Muscle of leg (tissue), 9 donors: ENCODE measurements around the gene SPCS2. TPM values are rescaled to one million over a fixed set of nuclear protein-coding genes. Genes with fewer than 3 reads are reported as not detected.

Experiments used
- polyA plus RNA-seq, 8 donors: library from polyadenylated mRNA; unstranded; fragments of 120-200 nt; gene quantifications; one replicate each; pipeline versions ENCODE4 v1.2.1 to v1.2.3, GENCODE V29; 2013; ENCODE audit warnings: inconsistent platforms in 1 of 8, low replicate concordance in 1 of 8; ENCODE audit not compliant: insufficient read length in 8 of 8, insufficient read depth in 1 of 8
- total RNA-seq: library from RNA; stranded (reverse); fragments of 120-200 nt; gene quantifications from one replicate; pipeline ENCODE4 v1.2.4, GENCODE V29; 2013

Gene SPCS2
- total and polyA plus RNA-seq, 9 donors, result 17.7 to 144 (median 107) TPM

Other genes with a start within 250 kb of the SPCS2 start
- 0.49 TPM for gene CHRDL2, start 217.8 kb upstream of the SPCS2 start, total RNA-seq
- gene CHRDL2, start 217.8 kb upstream of the SPCS2 start, polyA plus RNA-seq, result 1 to 10 TPM in 7 of 8 donors, under 1 TPM in 1; 0.82 to 5.3 (median 2.0) TPM
- 15.3 TPM for gene RNF169, start 200.4 kb upstream of the SPCS2 start, total RNA-seq
- 10 to 100 TPM in 6 of 8 donors, 1 to 10 TPM in 2; 7.4 to 14.4 (median 11.3) TPM for gene RNF169, start 200.4 kb upstream of the SPCS2 start, polyA plus RNA-seq
- 7.2 TPM for gene XRRA1, start 175 bp upstream of the SPCS2 start, total RNA-seq
- 10 to 100 TPM in 2 of 8 donors, 1 to 10 TPM in 6; 4.1 to 13.3 (median 8.7) TPM for gene XRRA1, start 175 bp upstream of the SPCS2 start, polyA plus RNA-seq
- 20.5 TPM for gene NEU3, start 39.7 kb downstream of the SPCS2 start, total RNA-seq
- gene NEU3, start 39.7 kb downstream of the SPCS2 start, polyA plus RNA-seq, result 10 to 100 TPM in 5 of 8 donors, 1 to 10 TPM in 3; 8.4 to 15.6 (median 12.6) TPM
- gene OR2AT4, start 147.6 kb downstream of the SPCS2 start, total RNA-seq, result not detected
- gene OR2AT4, start 147.6 kb downstream of the SPCS2 start, polyA plus RNA-seq, result under 1 TPM in 7 of 8 donors, not detected in 1; 0.03 to 0.36 (median 0.03) TPM
- gene SLCO2B1, start 201.8 kb downstream of the SPCS2 start, total RNA-seq, result 8.2 TPM
- 10 to 100 TPM in 7 of 8 donors, 1 to 10 TPM in 1; 10.0 to 19.3 (median 13.0) TPM for gene SLCO2B1, start 201.8 kb downstream of the SPCS2 start, polyA plus RNA-seq